HepG2 (cell line): Measurements from ENCODE around the gene CUEDC2. TPM values are rescaled to one million over a fixed set of nuclear protein-coding genes. Genes with fewer than 3 reads are reported as not detected.
A peak's percentile ranks its signal among the peaks of the same experiment; 100 is the strongest.

Experiments
- ATAC-seq: fragments of 200-7000 bp; cut with Tn5 transposase; 3 replicates; pipeline ENCODE4 v1.9.1; 2020; ENCODE audit warnings: mild to moderate bottlenecking, moderate library complexity
- BruUV-seq: library from RNA; stranded (reverse); fragments of 400-500 nt; replicated peaks from 2 replicates; lab custom pipeline; 2021; lab: Mats Ljungman, UMichigan
- CTCF ChIA-PET: fragments of 300-600 bp; formaldehyde crosslinking; extraction: SDS; loops from one replicate; lab custom pipeline; 2021; ENCODE audit warnings: low total read pairs, inconsistent platforms, low intra/inter-chr PET ratio; lab: Yijun Ruan, JAX
- POLR2A ChIA-PET: fragments of 350-600 bp; sonication (Branson Sonifier 250); formaldehyde crosslinking; loops from one replicate; lab custom pipeline; 2020; ENCODE audit warnings: antibody characterized with exemption, inconsistent platforms; lab: Yijun Ruan, JAX
- DNase-seq: peaks from one replicate; pipeline ENCODE4 v3.0.0-alpha.2; 2015; ENCODE audit warnings: low spot score
- FAIRE-seq: peaks from 3 replicates; lab custom pipeline; 2011; peaks lifted over from hg19 to GRCh38; lab: Jason Lieb, UNC
- H2AFZ ChIP-seq: one replicate; pipeline ENCODE4 v1.6.1; 2011; ENCODE audit warnings: low read length, inconsistent platforms
- H3K27ac ChIP-seq: fragments of 300-600 bp; 3 replicates; pipeline ENCODE4 v1.8.0; 2011; ENCODE audit warnings: mixed run types, mild to moderate bottlenecking, mixed read lengths, low read length, inconsistent platforms; ENCODE audit not compliant: insufficient read depth; ENCODE audit errors: extremely low read length
- H3K27me3 ChIP-seq, 2 experiments: fragments of 200-600 bp in 1 of 2; 2 replicates in 1 of 2; 3 replicates in 1 of 2; pipeline versions ENCODE4 v1.6.0 to v1.8.0; 2011; ENCODE audit warnings: low read length in 2 of 2, mild to moderate bottlenecking in 2 of 2, moderate library complexity in 2 of 2, inconsistent platforms in 1 of 2; ENCODE audit not compliant: insufficient read depth in 2 of 2, control insufficient read depth in 1 of 2
- H3K36me3 ChIP-seq, 2 experiments: fragments of 200-600 bp in 1 of 2; replicated peaks in 1 of 2; 2 replicates in 1 of 2; 3 replicates in 1 of 2; pipeline versions ENCODE4 v1.5.1 to v1.8.0; 2011; ENCODE audit warnings: low read length in 2 of 2, inconsistent platforms in 1 of 2; ENCODE audit not compliant: insufficient read depth in 2 of 2, control insufficient read depth in 1 of 2
- H3K4me1 ChIP-seq: 2 replicates; pipeline ENCODE4 v1.5.1; 2012; ENCODE audit warnings: low read length, inconsistent platforms; ENCODE audit not compliant: insufficient read depth
- H3K4me2 ChIP-seq: 2 replicates; pipeline ENCODE4 v1.6.0; 2011; ENCODE audit warnings: low read depth, low read length, inconsistent platforms
- H3K4me3 ChIP-seq, 3 experiments: fragments of 200-600 bp in 1 of 3; sonication (generic), shearing (Covaris generic) in 1 of 3; replicated peaks in 1 of 3; 2 replicates each; pipeline ENCODE4 v1.5.1; 2011 to 2016; ENCODE audit warnings: low read length in 3 of 3, inconsistent platforms in 2 of 3, low read depth in 2 of 3, mild to moderate bottlenecking in 2 of 3, control low read depth in 1 of 3, mixed read lengths in 1 of 3; ENCODE audit not compliant: insufficient read depth in 1 of 3
- H3K79me2 ChIP-seq: one replicate; pipeline ENCODE4 v1.6.1; 2011; ENCODE audit warnings: low read length, inconsistent platforms; ENCODE audit not compliant: insufficient read depth
- H3K9ac ChIP-seq: 2 replicates; pipeline ENCODE4 v1.6.0; 2011; ENCODE audit warnings: mild to moderate bottlenecking, low read depth, low read length, inconsistent platforms; ENCODE audit not compliant: insufficient read depth
- H3K9me3 ChIP-seq: 2 replicates; pipeline ENCODE4 v1.5.1; 2012; ENCODE audit warnings: mild to moderate bottlenecking, low read length
- H4K20me1 ChIP-seq: 2 replicates; pipeline ENCODE4 v1.6.0; 2011; ENCODE audit warnings: inconsistent platforms, mild to moderate bottlenecking, low read length, moderate library complexity; ENCODE audit not compliant: insufficient read depth
- BRF2 ChIP-seq: sonication (generic); formaldehyde crosslinking; IDR thresholded peaks from 2 replicates; pipeline ENCODE4 v1.8.1; 2022; ENCODE audit warnings: mild to moderate bottlenecking, missing genetic modification reagents
- CENPT ChIP-seq: sonication (generic); formaldehyde crosslinking; IDR thresholded peaks from 2 replicates; pipeline ENCODE4 v1.8.0; 2022; ENCODE audit warnings: low read depth, mild to moderate bottlenecking, moderate library complexity, missing genetic modification reagents
- MED8 ChIP-seq: sonication (generic); formaldehyde crosslinking; IDR thresholded peaks from 2 replicates; pipeline ENCODE4 v1.8.1; 2023; ENCODE audit warnings: mild to moderate bottlenecking, missing genetic modification reagents; ENCODE audit not compliant: insufficient replicate concordance
- NCOR1 ChIP-seq: fragments of 200-600 bp; sonication (generic); IDR thresholded peaks from 2 replicates; pipeline ENCODE4 v1.7.0; 2017; ENCODE audit warnings: antibody characterized with exemption, low read length, borderline replicate concordance
- NRL ChIP-seq: sonication (generic); formaldehyde crosslinking; IDR thresholded peaks from 2 replicates; pipeline ENCODE4 v1.5.0; 2020; ENCODE audit warnings: missing genetic modification reagents, mild to moderate bottlenecking, moderate library complexity, borderline replicate concordance
- POGK ChIP-seq: sonication (generic); formaldehyde crosslinking; conservative IDR thresholded peaks from 2 replicates; pipeline ENCODE4 v1.8.0; 2022; ENCODE audit warnings: mild to moderate bottlenecking, moderate library complexity, missing genetic modification reagents
- THAP11 ChIP-seq: IDR thresholded peaks from 2 replicates; pipeline ENCODE4 v1.6.1; 2016; ENCODE audit warnings: missing biosample characterization, missing genetic modification reagents
- TSC22D2 ChIP-seq: sonication (generic); formaldehyde crosslinking; IDR thresholded peaks from 2 replicates; pipeline ENCODE4 v1.5.1; 2020; ENCODE audit warnings: missing genetic modification reagents, mild to moderate bottlenecking, borderline replicate concordance
- ZBTB7B ChIP-seq: sonication (generic); formaldehyde crosslinking; IDR thresholded peaks from 2 replicates; pipeline ENCODE4 v1.4.0; 2020; ENCODE audit warnings: missing genetic modification reagents
- ZNF562 ChIP-seq: sonication (generic); formaldehyde crosslinking; IDR thresholded peaks from 2 replicates; pipeline ENCODE4 v1.8.0; 2022; ENCODE audit warnings: missing genetic modification reagents, borderline replicate concordance
- ZNF567 ChIP-seq: sonication (generic); formaldehyde crosslinking; IDR thresholded peaks from 2 replicates; pipeline ENCODE4 v1.8.1; 2023; ENCODE audit warnings: mild to moderate bottlenecking, missing genetic modification reagents, borderline replicate concordance
- ZNF891 ChIP-seq: sonication (generic); formaldehyde crosslinking; IDR thresholded peaks from 2 replicates; pipeline ENCODE4 v1.5.0; 2020; ENCODE audit warnings: mild to moderate bottlenecking, missing genetic modification reagents
- WGBS: methylation state at CpG from one replicate; pipeline ENCODE4 v1.1.6; 2017; ENCODE audit warnings: low lambda C conversion rate; 5-methylcytosine and 5-hydroxymethylcytosine counted together
- in situ Hi-C: cut with HindIII; loops from 2 replicates; pipeline ENCODE4 v1.10.0; 2017; ENCODE audit warnings: low pct_unique_long_range_greater_than_20kb; ENCODE audit not compliant: extremely low pct_ligation_motif_present
- intact Hi-C: fragments of 100-400 bp; cut with micrococcal nuclease; formaldehyde crosslinking; loops from one replicate; pipeline ENCODE4 v1.10.0; 2022; ENCODE audit not compliant: unreplicated experiment
- polyA plus RNA-seq, 8 experiments: library from polyadenylated mRNA; depleted of rRNA in 3 of 8; stranded (reverse) in 7 of 8; unstranded in 1 of 8; fragments of >200 nt; fragmentation: Illumina TruSeq in 4 of 8; extraction: Trizol in 4 of 8; gene quantifications; 2 replicates each; pipeline versions ENCODE4 v1.2.1 to v1.2.3, GENCODE V29; 2011 to 2016; ENCODE audit warnings: low read depth in 4 of 8, missing spikeins in 1 of 8, mixed read lengths in 1 of 8; ENCODE audit not compliant: insufficient read depth in 1 of 8
- total RNA-seq, 5 experiments: library from RNA; depleted of rRNA; stranded (reverse); fragments of >200 nt; fragmentation: Illumina TruSeq; extraction: Trizol; gene quantifications; 2 replicates each; pipeline ENCODE4 v1.2.3, GENCODE V29; 2016; ENCODE audit warnings: low read depth in 1 of 5
- TF ChIP-seq, protein P1 (sequence below): sonication (generic); formaldehyde crosslinking; IDR thresholded peaks from 2 replicates; pipeline ENCODE4 v1.9.0; 2021; ENCODE audit warnings: mild to moderate bottlenecking, missing genetic modification reagents

Gene CUEDC2
- total and polyA plus RNA-seq, 2 of the 13 experiments (the other 11 are each of a cell fraction or from before 2014, with no cell fraction given), result 13.1 to 18.4 TPM

GRCh38 chr10:102394801-102395399 lies 37.5 kb downstream of the CUEDC2 start:
- Histone ChIP-seq H3K79me2 (peaks cover 3% of the 10 kb centered on the region), H4K20me1 (no peaks in the 10 kb centered on the region), H3K36me3 (no peaks in the 10 kb centered on the region), H3K27ac (peak overlapping the region; percentile 66), H3K4me2 (peak overlapping the region; percentile 98), H2AFZ (no peak overlapping the region), H3K27me3 (peaks cover 0 to 11% of the 10 kb centered on the region in 2 experiments; a peak in 2 of 5 replicates), H3K9me3 (no peaks in the 10 kb centered on the region), H3K4me3 (peak overlapping the region; percentile 69 to 82 (median 79)), H3K9ac (peak overlapping the region; percentile 68), H3K4me1 (peaks cover 48% of the 10 kb centered on the region)
- under 1% methylated on average over 17 of the region's 35 CpGs for WGBS
- BruUV-seq, result TSS peak; percentile 66
- intact Hi-C loops (loop anchor here (1.0 to 2.0 kb wide), 2 partner anchors 26 to 84 kb away; partner anchors contain the start of gene FBXL15), in situ Hi-C loops (no loop called here)
- no peak for DNase-seq
- FAIRE-seq, result no peak
- CTCF ChIA-PET, result interaction anchor here (1.3 to 1.9 kb wide), 3 partner anchors 9 to 84 kb away, joined by 3 to 11 read pairs (median 5); no protein-coding TSS in a partner anchor
- POLR2A ChIA-PET, result interaction anchor here (0.9 to 2.3 kb wide), 9 partner anchors 8 to 169 kb away, joined by 3 to 12 read pairs (median 6); partner anchors contain the start of genes CUEDC2, ELOVL3 and FBXL15
- ATAC-seq, result peak; percentile 6
- no peak for TF ChIP-seq BRF2 (CRISPR knock-in tag)
- no peak for TF ChIP-seq ZNF562
- TF ChIP-seq MED8, result peak; percentile 15
- peak; percentile 32; the same call in 1 of the 2 replicates for TF ChIP-seq ZBTB7B (CRISPR knock-in tag)
- no peak for TF ChIP-seq THAP11 (CRISPR knock-in tag)
- TF ChIP-seq POGK (CRISPR knock-in tag), result no peak
- 0 out of 2 replicates have a peak, but pooled peaks have one; percentile 24 for TF ChIP-seq ZNF567
- no peak for TF ChIP-seq NCOR1
- TF ChIP-seq ZNF891, result peak; percentile 26; the same call in 1 of the 2 replicates
- TF ChIP-seq, protein P1, sequence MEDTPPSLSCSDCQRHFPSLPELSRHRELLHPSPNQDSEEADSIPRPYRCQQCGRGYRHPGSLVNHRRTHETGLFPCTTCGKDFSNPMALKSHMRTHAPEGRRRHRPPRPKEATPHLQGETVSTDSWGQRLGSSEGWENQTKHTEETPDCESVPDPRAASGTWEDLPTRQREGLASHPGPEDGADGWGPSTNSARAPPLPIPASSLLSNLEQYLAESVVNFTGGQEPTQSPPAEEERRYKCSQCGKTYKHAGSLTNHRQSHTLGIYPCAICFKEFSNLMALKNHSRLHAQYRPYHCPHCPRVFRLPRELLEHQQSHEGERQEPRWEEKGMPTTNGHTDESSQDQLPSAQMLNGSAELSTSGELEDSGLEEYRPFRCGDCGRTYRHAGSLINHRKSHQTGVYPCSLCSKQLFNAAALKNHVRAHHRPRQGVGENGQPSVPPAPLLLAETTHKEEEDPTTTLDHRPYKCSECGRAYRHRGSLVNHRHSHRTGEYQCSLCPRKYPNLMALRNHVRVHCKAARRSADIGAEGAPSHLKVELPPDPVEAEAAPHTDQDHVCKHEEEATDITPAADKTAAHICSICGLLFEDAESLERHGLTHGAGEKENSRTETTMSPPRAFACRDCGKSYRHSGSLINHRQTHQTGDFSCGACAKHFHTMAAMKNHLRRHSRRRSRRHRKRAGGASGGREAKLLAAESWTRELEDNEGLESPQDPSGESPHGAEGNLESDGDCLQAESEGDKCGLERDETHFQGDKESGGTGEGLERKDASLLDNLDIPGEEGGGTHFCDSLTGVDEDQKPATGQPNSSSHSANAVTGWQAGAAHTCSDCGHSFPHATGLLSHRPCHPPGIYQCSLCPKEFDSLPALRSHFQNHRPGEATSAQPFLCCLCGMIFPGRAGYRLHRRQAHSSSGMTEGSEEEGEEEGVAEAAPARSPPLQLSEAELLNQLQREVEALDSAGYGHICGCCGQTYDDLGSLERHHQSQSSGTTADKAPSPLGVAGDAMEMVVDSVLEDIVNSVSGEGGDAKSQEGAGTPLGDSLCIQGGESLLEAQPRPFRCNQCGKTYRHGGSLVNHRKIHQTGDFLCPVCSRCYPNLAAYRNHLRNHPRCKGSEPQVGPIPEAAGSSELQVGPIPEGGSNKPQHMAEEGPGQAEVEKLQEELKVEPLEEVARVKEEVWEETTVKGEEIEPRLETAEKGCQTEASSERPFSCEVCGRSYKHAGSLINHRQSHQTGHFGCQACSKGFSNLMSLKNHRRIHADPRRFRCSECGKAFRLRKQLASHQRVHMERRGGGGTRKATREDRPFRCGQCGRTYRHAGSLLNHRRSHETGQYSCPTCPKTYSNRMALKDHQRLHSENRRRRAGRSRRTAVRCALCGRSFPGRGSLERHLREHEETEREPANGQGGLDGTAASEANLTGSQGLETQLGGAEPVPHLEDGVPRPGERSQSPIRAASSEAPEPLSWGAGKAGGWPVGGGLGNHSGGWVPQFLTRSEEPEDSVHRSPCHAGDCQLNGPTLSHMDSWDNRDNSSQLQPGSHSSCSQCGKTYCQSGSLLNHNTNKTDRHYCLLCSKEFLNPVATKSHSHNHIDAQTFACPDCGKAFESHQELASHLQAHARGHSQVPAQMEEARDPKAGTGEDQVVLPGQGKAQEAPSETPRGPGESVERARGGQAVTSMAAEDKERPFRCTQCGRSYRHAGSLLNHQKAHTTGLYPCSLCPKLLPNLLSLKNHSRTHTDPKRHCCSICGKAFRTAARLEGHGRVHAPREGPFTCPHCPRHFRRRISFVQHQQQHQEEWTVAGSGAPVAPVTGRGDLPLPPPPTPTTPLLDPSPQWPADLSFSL (CRISPR knock-in tag), result peak; percentile 85; the same call in 1 of the 2 replicates
- TF ChIP-seq TSC22D2 (CRISPR knock-in tag), result peak; percentile 22; the same call in 1 of the 2 replicates
- TF ChIP-seq CENPT (CRISPR knock-in tag), result peak; percentile 56; the same call in 1 of the 2 replicates
- TF ChIP-seq NRL (CRISPR knock-in tag), result peak; percentile 79
